Transverse colon (tissue), 4 donors: ENCODE data around the gene SPATA6L. TPM values are rescaled to one million over a fixed set of nuclear protein-coding genes. Genes with fewer than 3 reads are reported as not detected.

Experiments
- DNase-seq: peaks from one replicate; pipeline ENCODE4 v3.0.0-alpha.2; 2019
- H3K27ac ChIP-seq, 4 donors: fragments of 200-600 bp; sonication (generic); 2 replicates each; pipeline ENCODE4 v1.5.1; 2016 to 2018; ENCODE audit warnings: inconsistent platforms in 4 of 4
- H3K27me3 ChIP-seq: fragments of 200-600 bp; sonication (generic); 2 replicates; pipeline ENCODE4 v1.5.1; 2017; ENCODE audit warnings: inconsistent platforms
- H3K36me3 ChIP-seq, 4 donors: fragments of 200-600 bp; sonication (generic); 2 replicates each; pipeline ENCODE4 v1.5.1; 2017 to 2019; ENCODE audit warnings: inconsistent platforms in 4 of 4
- H3K4me1 ChIP-seq, 4 donors: fragments of 200-600 bp; sonication (generic); 2 replicates each; pipeline ENCODE4 v1.5.1; 2017 to 2020; ENCODE audit warnings: inconsistent platforms in 4 of 4
- H3K4me3 ChIP-seq, 4 donors: fragments of 200-600 bp; sonication (generic); 1 replicate in 1 of 4; 2 replicates in 3 of 4; pipeline versions ENCODE4 v1.5.1 to v1.6.1; 2017 to 2019; ENCODE audit warnings: inconsistent platforms in 4 of 4
- H3K9me3 ChIP-seq, 2 donors: fragments of 200-600 bp; sonication (generic); 2 replicates each; pipeline ENCODE4 v1.5.1; 2017 to 2019; ENCODE audit warnings: inconsistent platforms in 2 of 2
- EP300 ChIP-seq: sonication (generic); formaldehyde crosslinking; IDR thresholded peaks from one replicate; pipeline ENCODE4 v1.6.1; 2017; ENCODE audit warnings: antibody characterized with exemption, low read depth
- POLR2A ChIP-seq: fragments of 450-650 bp; IDR thresholded peaks from one replicate; pipeline ENCODE4 v1.6.1; 2016; ENCODE audit warnings: antibody characterized with exemption, mild to moderate bottlenecking, moderate library complexity
- POLR2AphosphoS5 ChIP-seq, 3 donors: sonication (generic); formaldehyde crosslinking; IDR thresholded peaks; one replicate each; pipeline ENCODE4 v1.6.1; 2016; ENCODE audit warnings: antibody characterized with exemption in 3 of 3
- WGBS, 2 donors: methylation state at CpG; one replicate each; pipeline ENCODE4 v1.1.5; 2018; ENCODE audit warnings: low coverage in 1 of 2; 5-methylcytosine and 5-hydroxymethylcytosine counted together
- in situ Hi-C, 4 donors: fragments of 200-750 bp; cut with MboI; loops; one replicate each; pipeline versions ENCODE4 v1.15.0 to v1.15.1; 2017; ENCODE audit warnings: low sequenced_read_pairs in 3 of 4, low pct_ligation_motif_present in 1 of 4, low pct_unique_long_range_greater_than_20kb in 1 of 4
- intact Hi-C: fragments of 100-400 bp; cut with DNase I; formaldehyde crosslinking; loops from one replicate; pipeline ENCODE4 v1.15.1; 2023; ENCODE audit warnings: low total_unique reads
- total RNA-seq, 4 donors: library from RNA; depleted of rRNA; stranded (reverse); fragments of >200 nt; gene quantifications; one replicate each; pipeline ENCODE4 v1.1.0, GENCODE V29; 2016
- TF ChIP-seq, protein P1 (sequence below), 5 experiments: fragments of 200-600 bp in 3 of 5; fragments of 450-650 bp in 2 of 5; sonication (generic) in 3 of 5; IDR thresholded peaks; 1 replicate in 2 of 5; 2 replicates in 3 of 5; pipeline ENCODE4 v1.5.1; 2016 to 2017; ENCODE audit warnings: antibody characterized with exemption in 5 of 5, inconsistent platforms in 3 of 5, mild to moderate bottlenecking in 2 of 5, moderate library complexity in 1 of 5

The SPATA6L gene
- total RNA-seq, 4 donors from 2014 or later = 1.9 to 13.2 (median 5.5) TPM; not detected in 1

DNA sequence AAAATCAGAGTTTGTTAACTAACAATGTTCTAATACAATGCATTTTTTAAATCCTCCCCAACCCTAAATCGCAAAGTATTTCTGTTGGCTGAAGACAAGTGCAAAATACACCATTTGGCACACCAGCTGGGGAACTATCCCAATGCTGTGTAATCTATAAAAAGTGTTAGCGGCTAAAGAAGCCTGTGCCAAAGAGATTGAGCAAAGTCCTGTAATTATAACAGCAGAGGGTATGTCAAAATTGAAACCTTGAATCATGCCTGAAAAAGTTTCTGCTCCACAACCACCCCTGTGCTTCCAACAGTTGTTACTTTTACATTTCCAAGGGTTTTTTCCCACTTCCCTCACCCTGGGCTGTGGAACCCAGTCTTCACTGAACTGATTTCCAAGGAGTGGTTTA lies 87.3 kb downstream of the SPATA6L start:
- H3K9me3 ChIP-seq = no peaks in the 10 kb centered on the region
- H3K27ac ChIP-seq = no peak overlapping the region
- H3K4me1 ChIP-seq = peaks cover 0 to 2% (median 0%) of the 10 kb centered on the region in 4 donors
- 73 to 78% methylated on average over 2 of the region's 2 CpGs for WGBS, 2 donors
- DNase-seq = no peak
- no peaks in the 10 kb centered on the region for H3K27me3 ChIP-seq
- H3K4me3 ChIP-seq = no peak overlapping the region
- peaks cover 0 to 6% (median 0%) of the 10 kb centered on the region in 4 donors for H3K36me3 ChIP-seq
- in situ Hi-C loops = no loop called here
- TF ChIP-seq EP300 (no peak), POLR2A (no peak)
- TF ChIP-seq, protein P1, sequence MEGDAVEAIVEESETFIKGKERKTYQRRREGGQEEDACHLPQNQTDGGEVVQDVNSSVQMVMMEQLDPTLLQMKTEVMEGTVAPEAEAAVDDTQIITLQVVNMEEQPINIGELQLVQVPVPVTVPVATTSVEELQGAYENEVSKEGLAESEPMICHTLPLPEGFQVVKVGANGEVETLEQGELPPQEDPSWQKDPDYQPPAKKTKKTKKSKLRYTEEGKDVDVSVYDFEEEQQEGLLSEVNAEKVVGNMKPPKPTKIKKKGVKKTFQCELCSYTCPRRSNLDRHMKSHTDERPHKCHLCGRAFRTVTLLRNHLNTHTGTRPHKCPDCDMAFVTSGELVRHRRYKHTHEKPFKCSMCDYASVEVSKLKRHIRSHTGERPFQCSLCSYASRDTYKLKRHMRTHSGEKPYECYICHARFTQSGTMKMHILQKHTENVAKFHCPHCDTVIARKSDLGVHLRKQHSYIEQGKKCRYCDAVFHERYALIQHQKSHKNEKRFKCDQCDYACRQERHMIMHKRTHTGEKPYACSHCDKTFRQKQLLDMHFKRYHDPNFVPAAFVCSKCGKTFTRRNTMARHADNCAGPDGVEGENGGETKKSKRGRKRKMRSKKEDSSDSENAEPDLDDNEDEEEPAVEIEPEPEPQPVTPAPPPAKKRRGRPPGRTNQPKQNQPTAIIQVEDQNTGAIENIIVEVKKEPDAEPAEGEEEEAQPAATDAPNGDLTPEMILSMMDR (IDR thresholded peaks at IDR 0.05) = no peak
- intact Hi-C loops = no loop called here

DNA sequence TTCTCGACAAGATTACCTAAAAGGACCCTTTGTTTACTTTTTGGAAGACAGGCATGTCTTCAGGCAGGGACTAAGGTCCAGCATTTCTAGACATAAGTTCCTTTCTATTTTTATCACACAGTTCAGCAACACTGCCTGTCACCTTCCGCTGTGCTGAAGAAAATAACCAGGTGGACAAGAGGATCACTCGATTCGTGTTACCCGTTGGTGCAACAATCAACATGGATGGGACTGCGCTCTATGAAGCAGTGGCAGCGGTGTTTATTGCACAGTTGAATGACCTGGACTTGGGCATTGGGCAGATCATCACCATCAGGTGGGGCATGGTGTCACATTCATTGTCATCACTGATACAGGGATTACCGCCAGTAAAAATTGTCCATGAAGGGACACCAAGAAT lies 89.8 kb downstream of the SPATA6L start:
- TF ChIP-seq, protein P1 (IDR thresholded peaks at IDR 0.05) = no peak
- TF ChIP-seq EP300 = no peak
- no peak for TF ChIP-seq POLR2AphosphoS5 (IDR thresholded peaks at IDR 0.05)
- no peak for TF ChIP-seq POLR2A
- Histone ChIP-seq H3K27ac (no peak overlapping the region), H3K36me3 (peaks cover 0 to 6% (median 0%) of the 10 kb centered on the region in 4 donors), H3K9me3 (no peaks in the 10 kb centered on the region), H3K4me3 (no peak overlapping the region), H3K4me1 (peaks cover 0 to 2% (median 0%) of the 10 kb centered on the region in 4 donors), H3K27me3 (no peaks in the 10 kb centered on the region)
- intact Hi-C loops = no loop called here
- in situ Hi-C loops = no loop called here
- no peak for DNase-seq
- 88 to 90% methylated on average over 5 to 8 of the region's 8 CpGs for WGBS, 2 donors

DNA sequence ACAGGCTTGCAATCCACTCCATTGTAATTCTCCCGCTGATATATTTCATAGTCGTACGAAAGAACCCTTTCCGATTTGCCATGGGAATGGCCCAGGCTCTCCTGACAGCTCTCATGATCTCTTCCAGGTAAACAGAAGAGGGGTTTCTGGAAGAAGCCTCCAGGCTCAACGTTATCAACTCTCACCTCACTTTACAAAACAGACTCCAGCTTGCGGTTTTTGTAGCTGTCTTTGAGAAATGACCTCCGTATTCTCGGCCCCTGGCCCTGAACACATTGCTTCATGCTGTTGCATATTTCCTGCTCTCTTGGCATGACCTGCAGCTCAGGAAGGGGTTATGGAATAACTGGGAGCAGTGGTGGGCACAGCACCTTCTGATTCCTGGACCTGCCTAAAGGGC lies 90.3 kb downstream of the SPATA6L start:
- Histone ChIP-seq H3K4me1 (peaks cover 0 to 2% (median 0%) of the 10 kb centered on the region in 4 donors), H3K27ac (no peak overlapping the region), H3K27me3 (no peaks in the 10 kb centered on the region), H3K36me3 (peaks cover 0 to 6% (median 0%) of the 10 kb centered on the region in 4 donors), H3K9me3 (no peaks in the 10 kb centered on the region), H3K4me3 (no peak overlapping the region)
- 89 to 90% methylated on average over 5 to 8 of the region's 8 CpGs for WGBS, 2 donors
- DNase-seq = no peak
- no peak for TF ChIP-seq POLR2A
- no peak for TF ChIP-seq EP300
- TF ChIP-seq, protein P1 (IDR thresholded peaks at IDR 0.05) = no peak
- no peak for TF ChIP-seq POLR2AphosphoS5 (IDR thresholded peaks at IDR 0.05)
- in situ Hi-C loops = no loop called here
- intact Hi-C loops = no loop called here

DNA sequence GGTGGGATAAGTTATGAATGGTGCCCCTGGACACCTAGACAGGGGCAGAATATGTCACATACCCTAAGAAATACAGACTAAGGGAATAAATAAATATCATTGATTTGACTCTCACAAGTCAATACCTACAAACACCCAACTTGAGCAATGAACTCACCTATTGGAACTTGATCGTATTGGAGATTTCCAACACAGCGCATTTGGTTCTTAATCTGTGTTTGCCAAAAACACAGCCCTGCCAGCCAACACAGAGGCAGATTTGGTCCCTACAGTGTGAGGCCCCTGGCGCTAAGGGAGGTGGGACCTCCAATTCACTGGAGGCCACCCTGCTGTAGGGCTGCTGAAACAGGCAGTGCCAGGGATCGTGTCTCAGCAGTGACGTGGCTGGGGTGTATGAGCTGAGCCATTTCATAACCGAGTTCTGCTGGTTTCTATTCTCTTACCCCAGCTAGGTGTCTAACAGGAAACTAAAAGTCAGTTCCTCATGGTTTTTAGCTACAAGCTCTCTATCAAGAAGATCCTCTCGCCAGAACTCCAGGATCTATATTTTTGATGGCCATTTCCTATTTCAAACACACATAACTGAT lies 91.5 kb downstream of the SPATA6L start:
- WGBS, 2 donors = 91 to 100% methylated on average over 3 to 7 of the region's 7 CpGs
- intact Hi-C loops = no loop called here

More for the DNA sequence above, 91.5 kb downstream of the SPATA6L start:
- Histone ChIP-seq H3K36me3 (peaks cover 0 to 6% (median 0%) of the 10 kb centered on the region in 4 donors), H3K27ac (no peak overlapping the region), H3K4me3 (no peak overlapping the region), H3K27me3 (no peaks in the 10 kb centered on the region), H3K9me3 (no peaks in the 10 kb centered on the region), H3K4me1 (peaks cover 0 to 2% (median 0%) of the 10 kb centered on the region in 4 donors)
- DNase-seq = no peak
- TF ChIP-seq POLR2A (no peak), EP300 (no peak), POLR2AphosphoS5 (IDR thresholded peaks at IDR 0.05) (no peak)
- TF ChIP-seq, protein P1 (IDR thresholded peaks at IDR 0.05) = no peak
- in situ Hi-C loops = no loop called here
